ENCODE measurements around the gene PPM1E.

- TF ChIP-seq, protein P1, sequence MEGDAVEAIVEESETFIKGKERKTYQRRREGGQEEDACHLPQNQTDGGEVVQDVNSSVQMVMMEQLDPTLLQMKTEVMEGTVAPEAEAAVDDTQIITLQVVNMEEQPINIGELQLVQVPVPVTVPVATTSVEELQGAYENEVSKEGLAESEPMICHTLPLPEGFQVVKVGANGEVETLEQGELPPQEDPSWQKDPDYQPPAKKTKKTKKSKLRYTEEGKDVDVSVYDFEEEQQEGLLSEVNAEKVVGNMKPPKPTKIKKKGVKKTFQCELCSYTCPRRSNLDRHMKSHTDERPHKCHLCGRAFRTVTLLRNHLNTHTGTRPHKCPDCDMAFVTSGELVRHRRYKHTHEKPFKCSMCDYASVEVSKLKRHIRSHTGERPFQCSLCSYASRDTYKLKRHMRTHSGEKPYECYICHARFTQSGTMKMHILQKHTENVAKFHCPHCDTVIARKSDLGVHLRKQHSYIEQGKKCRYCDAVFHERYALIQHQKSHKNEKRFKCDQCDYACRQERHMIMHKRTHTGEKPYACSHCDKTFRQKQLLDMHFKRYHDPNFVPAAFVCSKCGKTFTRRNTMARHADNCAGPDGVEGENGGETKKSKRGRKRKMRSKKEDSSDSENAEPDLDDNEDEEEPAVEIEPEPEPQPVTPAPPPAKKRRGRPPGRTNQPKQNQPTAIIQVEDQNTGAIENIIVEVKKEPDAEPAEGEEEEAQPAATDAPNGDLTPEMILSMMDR (optimal IDR thresholded peaks at IDR 0.05 in 1 of 3, IDR thresholded peaks at IDR 0.05 in 1 of 3, conservative IDR thresholded peaks at IDR 0.05 in 1 of 3; ENCODE audit: extremely low read depth in 1 of 3, insufficient read depth in 2 of 3, low read length in 3 of 3): no peak
- no peak for TF ChIP-seq EZH2 (IDR thresholded peaks at IDR 0.05; ENCODE audit: low read length)
Measured at GRCh38 chr17:58875261-58875660, 119.6 kb downstream of the PPM1E start.

All from keratinocyte (primary cell).